T1000 (cell line): ENCODE data around the gene SLIT2.

Experiments used
- DNase-seq: peaks from one replicate; lab custom pipeline; 2025; ENCODE audit warnings: mixed read lengths; lab: John Stamatoyannopoulos, UW

The SLIT2 gene

DNA sequence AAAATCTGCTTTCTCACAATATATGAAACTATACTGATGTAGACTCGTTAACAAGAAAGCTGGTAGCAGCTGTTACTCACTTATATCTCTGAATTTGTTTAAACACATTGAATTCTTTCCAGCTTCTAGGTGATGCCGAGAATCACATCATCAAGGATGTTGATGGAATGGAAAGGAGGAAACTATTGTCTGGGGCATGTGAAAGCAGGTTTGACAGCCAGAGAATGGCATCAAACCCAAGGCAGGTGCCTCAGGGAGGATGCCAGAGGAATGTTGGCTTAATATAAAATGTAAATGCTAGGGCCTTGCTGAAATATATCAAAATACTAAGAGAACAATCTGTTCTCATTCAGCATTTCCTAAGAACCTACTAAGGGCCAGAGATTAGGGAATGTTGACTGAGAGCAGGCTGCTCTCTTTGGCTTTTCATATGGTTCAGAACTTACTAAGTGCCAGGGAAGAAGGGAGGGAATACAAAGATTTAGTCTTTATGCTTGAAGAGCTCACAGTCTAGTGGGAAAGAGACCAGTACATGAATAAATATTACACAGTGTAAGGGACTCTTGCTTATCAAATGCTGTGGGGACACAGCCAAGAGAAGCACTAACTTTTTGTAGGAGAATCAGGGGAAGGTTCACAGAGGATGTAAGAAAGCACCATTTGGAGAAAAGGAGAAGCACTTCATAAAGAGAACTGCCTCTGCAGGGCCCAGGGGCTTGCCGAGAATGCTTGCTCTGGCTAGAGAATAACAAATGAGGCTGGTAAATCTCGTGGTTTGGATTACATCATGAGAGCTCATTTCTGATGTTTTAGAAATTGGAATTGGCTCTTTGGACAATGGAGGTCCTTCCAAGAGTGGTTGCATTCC, 14.7 kb downstream of the SLIT2 start:
- DNase-seq: no peak

DNA sequence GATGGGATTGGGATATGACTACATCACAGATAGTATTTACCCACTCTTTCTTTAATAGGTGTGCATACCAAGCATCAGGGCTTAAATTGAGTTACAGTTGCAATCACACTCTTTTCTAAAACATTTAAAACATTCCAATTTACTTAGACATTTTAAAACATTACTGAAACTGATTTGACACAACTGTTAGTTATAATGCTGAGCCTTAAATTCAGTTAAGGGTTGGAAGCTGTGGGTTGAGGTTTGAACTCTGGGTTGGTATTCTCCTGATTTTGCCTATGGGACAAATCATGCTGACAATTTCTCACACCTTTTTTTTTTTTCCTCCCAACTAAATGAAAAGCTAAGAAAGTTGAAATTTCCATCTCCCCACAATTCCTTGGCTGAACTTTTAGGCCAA, 16.3 kb downstream of the SLIT2 start:
- DNase-seq: no peak

DNA sequence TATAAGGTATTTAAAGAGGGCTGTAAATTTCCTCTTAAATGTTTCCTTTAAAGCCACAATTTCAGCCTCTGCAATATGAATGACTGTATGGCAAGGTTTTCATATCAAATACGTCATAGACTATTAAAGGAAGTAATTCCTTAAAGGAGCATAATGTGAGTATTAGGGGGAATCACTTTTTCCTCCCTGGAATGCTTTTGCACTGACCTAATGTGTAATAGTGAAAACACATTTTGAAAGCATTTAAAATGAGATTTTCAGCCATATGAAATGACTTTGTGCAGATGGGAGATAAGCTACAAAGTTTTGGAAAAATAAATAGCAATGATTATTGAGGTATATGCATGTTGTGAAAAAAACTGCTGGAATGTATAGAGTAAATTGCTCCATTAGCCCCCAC, 17.6 kb downstream of the SLIT2 start:
- DNase-seq: no peak

DNA sequence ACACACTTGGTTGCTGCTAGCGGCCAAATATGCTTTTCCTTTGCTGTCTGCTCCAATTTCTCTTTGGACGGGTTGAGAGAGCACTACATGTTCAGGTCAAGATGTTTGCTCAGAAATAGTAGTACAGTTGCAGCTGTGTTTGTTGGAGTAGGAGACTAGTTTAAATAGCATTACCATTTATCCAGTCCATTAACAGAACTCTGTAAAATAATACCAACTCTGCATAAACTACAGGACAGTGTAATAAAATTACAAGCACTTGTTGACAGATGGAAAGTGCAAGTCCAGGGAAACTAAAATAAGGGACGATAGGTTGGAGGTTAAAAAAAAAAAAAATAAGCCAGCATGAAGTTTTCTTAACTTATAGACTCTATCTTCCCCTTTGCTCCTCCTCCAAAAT, 20.2 kb downstream of the SLIT2 start:
- DNase-seq: no peak

DNA sequence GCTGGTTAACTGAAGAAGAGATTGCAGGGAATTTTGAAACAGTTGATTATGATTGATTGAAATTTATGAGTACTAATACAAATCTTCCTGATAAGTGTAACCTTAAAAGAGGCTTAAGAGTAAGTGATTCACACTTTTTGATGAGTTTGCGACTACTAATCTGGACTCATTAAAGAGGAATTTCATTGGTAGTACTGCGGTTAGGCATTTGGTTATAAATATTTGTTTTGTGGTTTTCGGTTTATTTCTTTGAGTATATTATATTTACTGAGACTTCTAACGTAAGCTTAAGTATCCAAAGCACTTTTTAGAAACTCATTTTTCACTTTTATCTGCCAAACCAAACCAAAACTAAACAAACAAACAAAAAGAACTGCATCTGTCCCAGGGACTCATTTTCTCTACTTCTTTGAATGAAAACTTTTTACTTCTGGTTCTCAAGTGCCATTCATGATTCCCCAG, 20.7 kb downstream of the SLIT2 start:
- no peak for DNase-seq

DNA sequence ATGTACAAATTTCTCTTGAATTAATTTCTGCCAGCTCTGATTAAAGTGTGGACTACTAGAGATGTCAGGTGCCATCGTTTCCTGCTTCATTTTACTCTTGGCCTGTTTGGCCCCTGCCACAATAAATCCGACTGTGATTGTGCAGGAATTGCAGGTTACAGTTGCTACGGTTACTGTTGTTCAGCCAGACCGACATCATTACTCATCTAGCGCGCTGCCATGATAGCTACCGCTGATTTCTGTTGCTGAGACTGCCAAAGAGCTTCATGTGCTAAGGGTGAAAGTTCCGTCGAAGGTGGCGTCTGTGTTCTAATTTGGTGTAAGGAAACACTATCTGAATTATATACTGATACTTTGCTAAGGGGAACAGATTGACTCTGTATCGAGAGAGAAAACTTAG, 22.1 kb downstream of the SLIT2 start:
- DNase-seq: no peak

DNA sequence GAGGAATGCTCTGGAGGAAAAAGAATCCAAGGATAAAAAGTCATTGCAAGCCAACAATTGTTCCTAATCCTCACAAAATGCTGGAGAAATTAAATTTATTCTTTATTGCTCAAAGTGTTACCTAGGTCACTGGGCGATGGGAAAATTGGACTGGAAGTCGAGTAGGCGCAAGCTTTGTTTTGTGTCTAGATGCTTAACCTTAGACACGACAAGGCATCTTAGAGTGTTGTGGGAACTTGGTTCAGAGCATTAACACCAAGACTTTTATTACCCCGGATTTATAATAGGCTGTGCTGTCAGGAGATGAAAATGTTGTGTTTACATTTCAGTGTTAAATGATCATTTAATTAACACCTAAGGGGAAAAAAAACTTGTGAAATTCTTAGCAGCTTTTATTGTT, 25.1 kb downstream of the SLIT2 start:
- DNase-seq: no peak

DNA sequence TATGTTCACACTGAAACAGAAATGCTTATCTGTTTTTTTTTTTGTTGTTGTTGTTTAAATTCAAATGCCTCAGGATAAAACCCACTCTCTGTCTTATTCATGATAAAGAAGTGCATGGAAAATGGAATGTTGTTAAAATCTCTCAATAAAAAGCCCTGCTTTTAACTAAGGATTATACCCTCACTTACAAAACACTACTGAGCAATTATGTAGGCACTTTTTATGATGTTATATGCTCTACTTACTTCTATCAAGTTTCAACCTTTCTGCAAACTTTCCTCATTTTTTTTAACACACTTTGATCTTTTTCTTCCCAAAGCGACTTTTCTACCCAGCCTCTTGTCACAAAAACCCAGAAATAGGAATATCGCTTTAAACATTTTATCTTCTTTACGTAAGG, 26.5 kb downstream of the SLIT2 start:
- no peak for DNase-seq

DNA sequence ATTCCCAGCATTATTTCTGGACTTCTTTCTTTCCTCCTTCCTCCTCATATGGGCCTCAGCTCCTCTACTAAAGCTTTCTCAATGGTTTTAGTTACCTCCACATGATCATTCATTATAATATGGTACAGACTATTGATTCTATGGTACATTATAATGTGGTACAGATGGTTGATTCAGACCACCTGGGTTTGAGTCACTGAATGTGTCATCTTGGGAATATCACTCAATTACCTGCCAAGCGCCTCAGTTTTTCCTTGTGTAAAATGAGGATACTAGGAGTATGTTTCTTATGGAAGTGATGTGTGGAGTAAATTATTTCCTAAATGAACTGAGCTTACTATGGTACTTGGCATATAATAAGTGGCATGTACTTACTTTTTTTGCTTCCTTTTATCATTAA, 27.7 kb downstream of the SLIT2 start:
- no peak for DNase-seq

DNA sequence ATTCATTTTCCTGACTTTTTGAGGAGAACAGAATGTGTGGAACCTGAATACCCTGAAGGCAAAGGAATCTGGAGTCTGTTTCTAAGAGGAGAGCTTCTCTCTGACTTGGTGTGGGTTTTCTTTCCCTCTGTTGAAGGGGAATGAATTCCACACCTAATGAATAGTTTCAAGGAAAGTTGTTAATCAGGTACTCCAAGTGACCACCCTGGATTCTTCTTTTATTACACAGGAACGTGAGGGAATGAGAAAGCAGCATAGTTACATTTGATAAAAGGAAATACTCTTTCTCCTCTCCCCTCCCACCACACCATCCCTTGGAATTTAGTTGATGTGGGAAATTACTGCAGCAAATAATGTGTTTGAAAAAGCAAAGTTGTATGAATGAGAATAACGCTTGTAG, 29.7 kb downstream of the SLIT2 start:
- DNase-seq: no peak

DNA sequence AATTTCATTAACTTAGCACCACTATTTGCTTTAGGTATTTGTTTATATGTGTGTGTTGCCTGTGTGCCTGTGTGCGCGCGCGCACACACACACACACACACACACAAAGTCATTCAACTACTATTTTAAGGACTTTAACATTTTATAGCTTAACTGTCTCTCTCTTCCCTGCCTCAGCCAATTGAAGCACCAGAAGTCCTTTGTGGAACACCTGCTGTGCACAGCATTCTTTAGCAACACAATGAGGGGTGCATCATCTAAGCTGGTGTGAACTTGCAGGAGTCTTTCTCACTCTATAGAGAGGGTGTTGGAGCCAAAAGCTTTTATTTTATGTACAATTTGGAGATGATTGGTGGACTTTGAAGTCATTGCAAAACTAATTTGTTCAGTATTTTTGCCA, 31.3 kb downstream of the SLIT2 start:
- DNase-seq: no peak

DNA sequence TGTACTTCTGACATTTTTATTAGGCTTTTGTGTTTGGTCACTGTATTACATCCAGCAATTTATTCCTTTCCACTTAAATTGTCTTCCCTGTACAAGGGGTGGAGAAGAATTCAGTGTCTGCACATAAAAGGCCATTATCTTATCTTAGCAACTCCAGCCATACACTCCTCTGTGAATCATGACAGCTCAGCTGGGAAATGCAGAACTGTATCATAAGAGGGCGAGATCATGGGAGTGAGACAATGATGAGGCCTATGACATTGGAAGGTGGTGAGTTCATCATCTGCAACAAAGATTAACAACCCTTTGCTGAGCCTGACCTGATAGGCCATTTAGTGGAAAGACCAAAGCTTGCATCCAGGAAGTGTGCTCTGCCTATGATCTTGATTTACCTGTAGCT, 33.3 kb downstream of the SLIT2 start:
- no peak for DNase-seq

DNA sequence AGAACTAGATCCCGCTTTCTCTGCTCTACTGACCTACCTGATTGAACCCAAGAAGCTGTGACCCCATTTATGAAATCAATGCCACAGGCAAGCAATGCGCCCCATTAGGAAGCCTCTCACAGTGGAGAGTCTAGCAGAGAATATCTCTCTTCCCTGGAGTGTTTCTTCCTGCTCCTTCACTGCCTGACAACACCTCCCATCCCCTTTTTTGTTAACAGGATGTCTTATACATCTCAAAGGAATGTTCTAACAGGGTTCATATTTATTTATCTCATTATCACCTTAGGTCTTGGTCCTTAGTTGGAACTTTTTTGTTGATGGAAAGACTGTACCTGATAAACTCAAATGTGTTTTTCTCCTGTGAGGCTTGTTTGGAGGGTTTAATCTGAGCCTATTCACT, 35.5 kb downstream of the SLIT2 start:
- no peak for DNase-seq

DNA sequence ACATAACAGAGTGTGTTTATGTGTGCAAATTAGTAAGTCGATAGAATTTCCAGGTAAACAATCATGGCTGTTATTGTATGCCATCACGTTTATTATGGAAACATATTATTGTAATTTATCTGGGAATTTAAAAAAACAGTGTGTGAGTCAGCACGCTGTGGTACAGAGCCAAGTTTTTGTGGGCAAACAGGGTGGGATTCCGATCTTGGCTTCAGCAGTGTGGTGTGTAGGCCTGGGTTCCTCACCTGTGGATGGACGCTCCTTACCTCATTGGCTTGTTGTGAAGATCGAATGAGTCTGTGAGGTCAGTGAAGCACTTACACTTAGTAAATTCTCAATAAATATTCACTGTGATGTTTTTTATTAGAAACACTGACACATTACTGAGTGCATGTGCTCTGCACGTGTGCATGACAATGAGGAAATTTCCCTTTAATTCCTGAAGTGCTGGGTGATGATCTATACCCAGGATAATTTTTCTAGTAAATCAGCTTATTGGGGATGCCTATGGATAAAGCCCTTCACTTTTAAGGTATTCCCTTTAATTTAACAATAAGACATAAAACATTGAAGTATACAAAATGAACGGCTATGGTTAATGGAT, 36.4 kb downstream of the SLIT2 start:
- DNase-seq: no peak

DNA sequence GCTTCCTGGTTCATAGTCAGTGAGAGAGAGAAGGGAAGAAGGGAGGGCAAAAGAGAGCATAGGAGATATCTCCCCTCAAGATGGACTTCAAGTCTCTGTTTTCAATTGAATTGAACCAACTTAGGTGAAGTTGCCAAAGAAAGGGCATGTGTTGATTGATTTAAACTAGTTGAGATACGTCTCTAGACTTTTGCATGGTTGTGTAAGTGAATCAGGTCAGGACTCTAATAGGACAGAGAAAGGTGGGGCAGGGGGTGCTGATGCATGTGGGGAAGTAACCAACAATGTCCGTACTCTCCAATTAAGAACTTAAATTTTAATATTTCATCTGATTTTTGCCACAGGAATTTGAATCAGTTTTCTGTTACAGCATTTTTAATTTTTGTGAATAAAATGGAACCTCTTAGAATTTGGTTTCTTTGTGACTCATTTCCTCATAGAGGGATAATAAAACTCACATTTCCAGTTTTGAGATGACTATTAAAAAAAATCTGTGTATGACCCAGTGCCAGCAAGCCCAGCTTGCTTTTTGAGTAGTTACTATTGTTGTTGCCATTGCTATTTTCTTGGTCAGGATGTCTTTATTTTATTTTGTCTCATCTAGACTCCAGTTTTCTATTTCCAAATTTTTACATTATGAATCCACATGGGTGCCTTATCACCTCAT, 37.3 kb downstream of the SLIT2 start:
- no peak for DNase-seq

DNA sequence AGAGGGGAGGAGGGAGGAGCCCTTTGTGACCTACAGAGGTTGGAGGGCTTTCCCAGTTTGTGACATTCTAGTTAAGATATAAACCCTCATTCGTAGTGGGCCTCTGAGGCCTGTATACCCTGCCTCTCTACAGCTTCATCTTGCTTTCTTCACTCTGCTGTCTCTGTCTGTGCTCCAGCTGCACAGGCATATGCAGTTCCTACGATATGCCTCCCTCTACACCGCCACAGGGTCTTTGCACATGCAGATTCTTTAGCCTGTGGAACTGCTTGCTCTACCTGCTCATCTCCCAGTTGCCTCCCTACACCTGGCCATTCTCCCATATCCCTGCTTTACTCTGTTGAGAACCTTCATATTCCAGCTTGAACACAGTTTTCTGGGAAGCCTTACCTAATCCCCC, 38.1 kb downstream of the SLIT2 start:
- DNase-seq: no peak

DNA sequence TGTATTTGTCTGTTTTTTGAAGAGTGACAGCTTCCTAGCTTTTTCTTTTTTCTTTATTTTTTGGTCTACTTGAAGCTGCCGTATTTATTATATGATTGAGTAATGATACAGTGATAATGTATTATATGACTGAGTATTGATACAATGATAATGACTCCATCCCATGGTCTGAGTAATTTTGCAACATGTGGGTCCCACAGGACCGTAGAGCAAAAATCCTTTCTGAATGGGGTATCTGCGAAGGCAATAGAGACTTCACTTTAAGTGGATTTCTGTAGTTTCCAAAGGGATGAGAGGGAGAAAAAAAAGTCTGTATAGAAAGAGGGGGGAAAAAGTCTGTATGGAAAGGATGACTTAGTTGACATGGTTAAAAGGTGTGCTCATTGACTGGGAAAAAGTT, 41.0 kb downstream of the SLIT2 start:
- no peak for DNase-seq

DNA sequence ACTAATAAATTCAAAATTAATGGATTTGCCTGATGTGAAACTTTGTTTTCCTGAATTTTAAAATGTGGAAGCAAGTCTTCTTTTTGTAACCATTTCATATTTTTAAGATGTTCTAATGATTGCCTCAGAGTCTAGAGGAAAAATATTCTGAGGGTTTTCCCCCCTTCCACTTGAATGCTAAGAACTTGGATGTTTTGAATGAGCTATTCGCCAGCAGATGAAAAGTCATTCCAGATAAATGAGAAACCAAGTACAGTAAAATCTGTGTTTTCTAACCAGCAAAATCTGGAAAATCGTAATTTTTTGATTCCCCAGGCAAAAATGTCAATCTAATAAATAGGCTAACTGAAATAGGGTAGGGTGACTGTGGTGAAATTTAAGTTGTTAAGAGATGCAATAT, 45.6 kb downstream of the SLIT2 start:
- no peak for DNase-seq

DNA sequence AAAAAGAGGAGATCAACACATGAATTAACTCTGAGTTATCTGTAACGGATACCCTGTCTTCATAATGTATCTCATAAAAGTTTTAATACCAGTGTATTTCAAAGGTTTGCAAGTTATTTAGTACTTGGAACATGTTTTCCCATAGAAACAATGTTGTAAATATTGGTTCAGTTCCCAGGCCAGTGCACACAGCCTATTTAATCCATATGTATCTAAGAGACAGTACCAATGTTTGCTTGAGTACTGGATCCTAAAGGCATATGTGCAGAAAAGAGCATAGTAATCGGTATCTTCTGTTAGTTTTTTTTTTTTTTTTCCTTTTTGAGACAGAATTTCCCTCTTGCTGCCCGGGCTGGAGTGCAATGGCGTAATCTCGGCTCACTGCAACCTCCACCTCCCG, 46.1 kb downstream of the SLIT2 start:
- DNase-seq: no peak

DNA sequence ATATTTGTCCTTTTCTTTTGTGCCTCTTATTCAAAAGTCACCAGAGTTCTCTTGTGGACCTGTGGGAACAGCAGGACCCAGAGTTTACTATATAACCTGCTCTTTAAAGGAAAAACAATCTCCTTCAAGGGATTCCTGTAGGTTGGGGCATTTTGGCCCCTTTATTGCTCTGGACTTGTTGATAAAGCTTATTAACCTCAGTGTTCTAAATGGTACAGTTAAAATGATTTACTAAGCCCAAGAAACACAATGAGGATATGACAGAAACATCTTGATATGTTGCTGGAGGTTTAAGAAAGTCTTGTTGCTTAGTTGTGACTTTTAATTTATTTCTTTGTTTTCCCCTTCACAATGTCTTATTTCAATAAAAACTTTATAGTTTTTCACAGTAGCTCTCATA, 46.8 kb downstream of the SLIT2 start:
- no peak for DNase-seq

DNA sequence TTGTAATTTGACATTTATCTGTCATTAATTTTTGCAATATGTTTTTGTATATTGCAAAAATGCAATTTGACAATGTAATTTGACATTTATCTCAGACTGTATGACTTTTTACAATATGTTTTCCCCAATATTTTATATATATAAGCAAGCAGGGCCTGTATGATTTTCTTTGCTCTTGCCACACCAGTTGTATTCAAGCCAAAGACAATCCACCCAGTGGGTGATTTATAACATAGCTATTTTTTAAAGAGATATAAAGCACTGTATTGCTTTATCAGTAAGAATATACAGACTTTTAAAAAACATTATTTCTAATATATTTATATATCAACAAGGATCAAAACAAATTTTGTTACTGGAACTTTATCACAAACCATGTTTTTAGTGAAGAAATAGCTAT, 47.3 kb downstream of the SLIT2 start:
- DNase-seq: no peak

DNA sequence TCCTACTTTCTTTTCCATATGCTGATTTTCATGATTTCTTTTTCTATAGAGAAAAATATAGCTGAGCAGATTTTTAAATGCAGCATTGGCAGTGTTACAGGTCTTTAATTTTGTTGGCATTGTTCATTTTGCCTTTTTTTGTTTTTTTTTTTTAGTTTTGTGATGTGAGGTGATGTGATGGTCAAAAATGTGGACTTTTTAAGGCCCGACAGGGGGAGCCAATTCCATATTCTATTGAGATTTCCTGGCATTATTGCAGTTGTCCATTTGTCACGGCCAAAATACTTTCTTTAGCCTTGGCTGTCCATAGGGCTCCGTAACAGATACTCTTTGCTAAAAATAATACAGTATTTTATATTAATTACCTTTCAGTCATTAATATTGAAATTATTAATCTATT, 47.8 kb downstream of the SLIT2 start:
- DNase-seq: no peak

DNA sequence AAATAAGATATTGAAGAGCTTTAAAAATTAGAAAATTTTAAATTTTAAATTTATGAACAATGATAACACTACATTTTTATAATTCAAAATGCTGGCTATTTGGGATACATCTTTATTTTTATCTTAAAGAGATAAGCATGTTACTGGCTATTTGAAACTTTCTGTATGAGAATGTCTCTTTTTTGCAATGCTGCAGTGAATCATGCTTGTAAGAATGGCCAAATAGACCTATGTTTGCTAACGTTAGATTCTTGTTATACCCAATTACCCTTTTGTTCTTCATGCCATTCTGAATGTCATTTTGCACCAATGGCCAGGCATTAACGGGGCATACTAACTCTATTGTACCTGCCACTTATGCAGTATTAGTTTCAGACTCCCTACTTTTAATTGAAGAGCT, 49.5 kb downstream of the SLIT2 start:
- no peak for DNase-seq
